Nephron (organoid): ENCODE data around the gene NR2F1.

Experiments used
- H3K27ac Mint-ChIP-seq, 3 experiments: 2 replicates each; pipeline ENCODE4 v1.8.0; 2020; ENCODE audit warnings: mixed read lengths in 3 of 3, mild to moderate bottlenecking in 2 of 3, moderate library complexity in 1 of 3
- H3K27me3 Mint-ChIP-seq: 2 replicates; pipeline ENCODE4 v1.8.0; 2021; ENCODE audit warnings: low read depth, mild to moderate bottlenecking, moderate library complexity, mixed read lengths
- H3K36me3 Mint-ChIP-seq: 2 replicates; pipeline ENCODE4 v1.8.0; 2020; ENCODE audit warnings: low read depth, mixed read lengths
- H3K4me1 Mint-ChIP-seq: 2 replicates; pipeline ENCODE4 v1.8.0; 2020; ENCODE audit warnings: mixed read lengths
- H3K4me3 Mint-ChIP-seq, 3 experiments: 2 replicates each; pipeline ENCODE4 v1.8.0; 2020; ENCODE audit warnings: mild to moderate bottlenecking in 3 of 3, mixed read lengths in 3 of 3, moderate library complexity in 2 of 3
- H3K9me3 Mint-ChIP-seq: 2 replicates; pipeline ENCODE4 v1.8.0; 2020; ENCODE audit warnings: mixed read lengths
- TF ChIP-seq, protein P1 (sequence below), 3 experiments: fragments of 200-600 bp; sonication (generic); IDR thresholded peaks; one replicate each; pipeline ENCODE4 v1.5.0; 2021; ENCODE audit warnings: antibody characterized with exemption in 3 of 3; ENCODE audit not compliant: unreplicated experiment in 3 of 3

Gene NR2F1

DNA sequence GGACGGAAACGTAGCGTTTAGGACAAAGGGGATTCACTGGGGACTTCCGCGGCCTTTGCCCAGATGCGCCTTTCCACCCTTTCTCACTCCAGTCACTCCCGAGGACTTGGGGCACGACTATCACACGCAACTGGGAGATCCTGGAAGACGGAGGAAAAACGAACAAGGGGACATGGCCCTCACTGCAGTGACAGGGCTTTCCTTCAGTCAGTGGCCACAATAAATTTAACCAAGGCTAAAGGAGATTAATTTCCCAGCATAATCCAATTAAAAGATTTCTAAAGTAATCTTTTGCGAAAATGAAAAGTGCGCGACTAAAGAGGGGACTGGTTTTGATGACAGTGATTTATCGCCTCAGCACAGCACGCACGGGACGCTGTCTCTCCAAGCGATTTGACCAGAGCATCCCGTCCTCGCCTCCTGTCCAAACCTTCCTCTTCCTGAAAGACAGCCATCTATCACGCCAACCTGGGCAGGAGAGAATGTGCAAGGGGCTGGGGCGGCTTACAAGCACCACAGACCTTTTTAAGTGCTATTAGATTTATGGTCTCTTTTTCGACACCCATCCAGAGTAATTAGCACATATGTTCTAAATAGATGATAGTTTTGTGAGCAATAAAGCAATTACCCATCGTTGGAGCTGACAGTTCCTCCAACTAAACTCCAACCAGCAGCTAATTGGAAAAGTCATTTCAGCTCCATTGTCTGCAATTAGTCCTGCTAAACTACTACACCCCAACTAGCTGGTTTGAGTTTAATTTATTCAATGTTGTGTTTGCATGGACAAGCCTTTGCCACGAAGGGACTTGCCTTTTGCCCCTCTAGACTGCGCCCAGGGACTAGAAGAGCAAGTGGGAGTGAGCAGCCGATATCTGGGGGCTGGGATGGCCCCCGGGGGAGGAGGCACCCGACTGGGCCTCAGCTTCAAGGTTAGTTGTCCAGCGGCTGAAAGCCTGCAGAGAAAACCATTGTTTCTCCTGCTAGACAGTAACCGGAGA is 9.4 kb upstream of the NR2F1 start:
- peaks cover 83% of the 10 kb centered on the region for H3K27me3 Mint-ChIP-seq
- peak overlapping the region; percentile 73 to 84 (median 82) for H3K4me3 Mint-ChIP-seq
- TF ChIP-seq, protein P1, sequence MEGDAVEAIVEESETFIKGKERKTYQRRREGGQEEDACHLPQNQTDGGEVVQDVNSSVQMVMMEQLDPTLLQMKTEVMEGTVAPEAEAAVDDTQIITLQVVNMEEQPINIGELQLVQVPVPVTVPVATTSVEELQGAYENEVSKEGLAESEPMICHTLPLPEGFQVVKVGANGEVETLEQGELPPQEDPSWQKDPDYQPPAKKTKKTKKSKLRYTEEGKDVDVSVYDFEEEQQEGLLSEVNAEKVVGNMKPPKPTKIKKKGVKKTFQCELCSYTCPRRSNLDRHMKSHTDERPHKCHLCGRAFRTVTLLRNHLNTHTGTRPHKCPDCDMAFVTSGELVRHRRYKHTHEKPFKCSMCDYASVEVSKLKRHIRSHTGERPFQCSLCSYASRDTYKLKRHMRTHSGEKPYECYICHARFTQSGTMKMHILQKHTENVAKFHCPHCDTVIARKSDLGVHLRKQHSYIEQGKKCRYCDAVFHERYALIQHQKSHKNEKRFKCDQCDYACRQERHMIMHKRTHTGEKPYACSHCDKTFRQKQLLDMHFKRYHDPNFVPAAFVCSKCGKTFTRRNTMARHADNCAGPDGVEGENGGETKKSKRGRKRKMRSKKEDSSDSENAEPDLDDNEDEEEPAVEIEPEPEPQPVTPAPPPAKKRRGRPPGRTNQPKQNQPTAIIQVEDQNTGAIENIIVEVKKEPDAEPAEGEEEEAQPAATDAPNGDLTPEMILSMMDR (IDR thresholded peaks at IDR 0.05; ENCODE audit: unreplicated experiment in 3 of 3) = no peak
- H3K4me1 Mint-ChIP-seq = peaks cover 76% of the 10 kb centered on the region
- peaks cover 5% of the 10 kb centered on the region for H3K36me3 Mint-ChIP-seq
- peak overlapping the region; percentile 87 to 99 (median 98) for H3K27ac Mint-ChIP-seq
- H3K9me3 Mint-ChIP-seq = no peaks in the 10 kb centered on the region

DNA sequence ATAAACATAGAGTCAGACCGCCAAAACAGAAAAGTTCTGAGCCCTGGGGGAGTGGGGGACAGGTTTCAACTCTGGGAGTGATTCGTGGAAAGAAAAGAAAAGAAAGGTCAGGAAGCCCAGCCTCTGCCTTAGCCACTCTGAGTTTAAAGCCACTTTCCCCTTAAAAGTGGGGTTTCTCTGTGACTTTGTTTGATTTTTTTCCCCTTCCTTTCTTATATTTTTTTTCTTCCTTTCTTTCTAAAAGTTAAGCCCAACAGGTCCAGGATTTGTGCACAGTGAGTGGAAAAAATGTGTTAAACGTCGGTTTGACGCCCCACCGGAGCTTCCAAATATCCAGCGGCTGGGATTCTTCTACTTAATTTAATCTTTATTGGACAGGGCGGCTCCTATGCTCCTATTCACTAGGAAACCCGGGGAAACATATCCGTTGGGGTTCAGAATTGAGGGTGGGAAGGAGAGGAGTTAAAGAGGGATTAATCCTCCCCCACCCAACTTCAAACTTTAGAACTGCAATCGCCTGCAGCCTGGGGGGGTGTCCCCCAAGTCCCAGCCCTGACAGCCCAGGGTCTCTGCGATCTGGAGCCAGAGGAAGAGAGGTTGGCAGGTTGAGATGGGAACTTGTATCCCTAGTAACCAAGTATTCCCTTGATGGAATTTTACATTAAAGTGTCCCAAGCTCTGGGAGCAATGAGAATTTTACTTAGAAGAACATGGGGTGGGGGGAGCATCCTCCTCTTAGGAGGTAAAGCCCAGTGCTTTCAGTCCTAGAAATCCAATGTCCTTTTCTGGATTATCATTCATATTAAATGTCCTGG is 8.3 kb upstream of the NR2F1 start:
- Mint-ChIP-seq H3K27me3 (peaks cover 75% of the 10 kb centered on the region), H3K4me3 (peak overlapping the region; percentile 73 to 84 (median 82)), H3K9me3 (no peaks in the 10 kb centered on the region), H3K4me1 (peaks cover 75% of the 10 kb centered on the region), H3K36me3 (peaks cover 5% of the 10 kb centered on the region), H3K27ac (peak overlapping the region; percentile 87 to 99 (median 98))
- TF ChIP-seq, protein P1 (IDR thresholded peaks at IDR 0.05; ENCODE audit: unreplicated experiment in 3 of 3) = no peak

DNA sequence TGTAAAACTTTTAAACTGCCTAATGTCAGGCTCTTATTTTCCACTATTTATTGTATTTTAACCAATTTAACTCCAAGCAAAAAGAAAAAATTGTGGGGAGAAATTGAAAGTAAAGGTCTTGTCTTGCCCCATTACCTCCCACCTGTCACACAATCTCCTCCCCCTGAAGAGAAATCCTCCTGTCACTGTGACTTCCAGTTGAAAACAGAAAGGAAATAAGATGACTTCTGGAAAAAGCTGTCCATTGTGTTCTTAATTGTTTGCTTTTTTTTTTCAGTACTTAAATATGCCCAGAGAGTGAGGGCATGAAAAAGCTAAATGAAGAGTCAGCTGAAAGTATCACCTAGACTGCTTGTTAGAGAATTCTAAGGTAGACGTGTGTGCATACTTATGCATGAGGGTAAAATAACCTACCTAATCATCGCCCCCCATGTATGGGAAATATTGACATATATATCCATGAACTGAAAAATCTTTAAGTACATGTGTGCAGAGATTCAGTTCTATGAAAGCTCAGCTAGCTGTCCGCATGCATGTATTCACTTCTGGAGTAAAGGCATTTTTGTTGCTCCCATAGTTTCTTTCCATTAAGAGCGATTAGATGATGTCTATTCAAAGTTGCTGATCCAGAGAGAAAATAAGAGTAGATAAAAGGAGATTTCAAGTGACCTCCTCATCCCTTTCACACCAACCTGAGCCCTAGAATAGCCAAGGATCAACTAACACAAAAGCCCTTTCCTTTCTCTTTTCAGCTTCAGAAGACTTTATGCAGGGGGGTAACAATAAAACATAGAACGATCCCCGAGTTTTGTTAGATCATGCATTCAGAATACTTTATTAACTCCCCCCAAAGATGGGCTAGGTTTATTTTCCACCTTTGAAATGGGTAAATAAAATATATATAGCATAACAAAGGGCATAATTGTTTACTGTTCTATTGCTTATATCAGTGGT is 7.3 kb upstream of the NR2F1 start:
- H3K4me3 Mint-ChIP-seq = peak overlapping the region; percentile 52 to 84 (median 77)
- peaks cover 71% of the 10 kb centered on the region for H3K4me1 Mint-ChIP-seq
- TF ChIP-seq, protein P1 (IDR thresholded peaks at IDR 0.05; ENCODE audit: unreplicated experiment in 3 of 3) = no peak
- no peaks in the 10 kb centered on the region for H3K9me3 Mint-ChIP-seq
- H3K27me3 Mint-ChIP-seq = peaks cover 74% of the 10 kb centered on the region
- no peaks in the 10 kb centered on the region for H3K36me3 Mint-ChIP-seq
- H3K27ac Mint-ChIP-seq = peak overlapping the region; percentile 87 to 99 (median 98)

DNA sequence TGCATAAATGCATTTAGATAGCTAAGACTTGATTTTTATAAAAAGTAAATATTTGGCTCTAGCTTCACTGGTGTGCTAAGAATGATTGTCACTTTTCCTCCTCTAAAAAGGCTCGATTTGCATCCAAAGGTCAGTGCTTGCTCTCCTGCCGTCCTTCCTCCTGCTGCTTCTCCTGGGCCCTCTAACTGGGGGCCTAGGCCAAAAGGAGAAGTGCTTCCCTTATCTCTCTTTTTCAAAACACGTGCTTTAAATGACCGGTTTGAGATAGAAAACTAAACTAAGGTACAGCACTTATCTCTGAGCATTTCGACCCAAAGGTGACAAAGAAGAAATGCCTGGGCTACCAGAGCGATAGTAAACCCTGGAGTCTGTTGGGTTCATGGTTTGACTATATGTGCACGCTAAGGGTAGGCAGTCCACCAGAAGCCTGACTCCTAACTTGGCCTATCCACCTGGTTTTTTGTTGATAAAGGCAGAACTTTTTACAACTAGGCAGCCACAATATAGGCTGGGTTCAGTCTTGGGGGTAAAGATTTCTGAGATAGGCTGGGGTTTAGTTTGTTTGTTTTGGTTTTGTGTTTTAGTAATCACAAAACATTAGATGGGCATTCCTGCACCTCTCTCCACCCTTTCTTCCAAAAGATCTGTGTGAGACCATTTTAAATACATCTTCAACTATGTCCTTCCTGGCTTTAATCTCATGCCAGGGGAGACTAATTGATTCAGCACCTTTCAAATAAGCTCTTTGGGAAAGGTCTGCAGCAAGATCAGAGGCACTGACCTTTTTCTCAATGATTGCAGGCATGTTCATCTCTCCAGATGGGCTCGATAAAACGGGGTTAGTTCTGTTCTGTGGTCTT is 5.8 kb upstream of the NR2F1 start:
- Mint-ChIP-seq H3K4me3 (no peak overlapping the region), H3K27me3 (peaks cover 63% of the 10 kb centered on the region), H3K36me3 (no peaks in the 10 kb centered on the region), H3K4me1 (peaks cover 60% of the 10 kb centered on the region), H3K27ac (peak overlapping the region in 2 of 3 experiments; percentile 98 to 99), H3K9me3 (no peaks in the 10 kb centered on the region)
- TF ChIP-seq, protein P1 (IDR thresholded peaks at IDR 0.05; ENCODE audit: unreplicated experiment in 3 of 3) = no peak
